Activated B cell treated with CpG ODN at 0.5 μM for 24 hours (primary cell): ENCODE measurements around the gene FMN1. TPM values are rescaled to one million over a fixed set of nuclear protein-coding genes. Genes with fewer than 3 reads are reported as not detected.

Experiments
- ATAC-seq: fragments of 200-7000 bp; cut with Tn5 transposase; one replicate; pipeline ENCODE4 v1.10.0; 2021; ENCODE audit warnings: low read depth, mild to moderate bottlenecking, moderate library complexity
- CTCF ChIA-PET: fragments of 350-600 bp; sonication (Branson Sonifier 250); formaldehyde crosslinking; loops from one replicate; lab custom pipeline; 2021; ENCODE audit warnings: antibody characterized with exemption; lab: Charles Lee
- POLR2A ChIA-PET: fragments of 350-600 bp; sonication (Branson Sonifier 250); formaldehyde crosslinking; loops from one replicate; lab custom pipeline; 2021; ENCODE audit warnings: antibody characterized with exemption; lab: Charles Lee
- DNase-seq: peaks from one replicate; pipeline ENCODE4 v3.0.0; 2022
- H3K27ac Mint-ChIP-seq: one replicate; pipeline ENCODE4 v1.8.0; 2020; ENCODE audit warnings: mixed read lengths
- H3K27me3 Mint-ChIP-seq: one replicate; pipeline ENCODE4 v1.8.0; 2021; ENCODE audit warnings: mixed read lengths
- H3K36me3 Mint-ChIP-seq: one replicate; pipeline ENCODE4 v1.8.0; 2021; ENCODE audit warnings: low read depth, mixed read lengths
- H3K4me1 Mint-ChIP-seq: one replicate; pipeline ENCODE4 v1.8.0; 2021; ENCODE audit warnings: mixed read lengths
- H3K4me3 Mint-ChIP-seq: one replicate; pipeline ENCODE4 v1.8.0; 2020; ENCODE audit warnings: mild to moderate bottlenecking, mixed read lengths
- H3K9me3 Mint-ChIP-seq: one replicate; pipeline ENCODE4 v1.8.0; 2020; ENCODE audit warnings: mixed read lengths
- intact Hi-C: fragments of 100-400 bp; cut with micrococcal nuclease; formaldehyde crosslinking; loops from one replicate; pipeline ENCODE4 v1.15.1; 2024
- total RNA-seq: library from RNA; stranded (reverse); gene quantifications from 2 replicates; pipeline ENCODE4 v1.2.3, GENCODE V29; 2022
- TF ChIP-seq, protein P1 (sequence below): fragments of 200-600 bp; IDR thresholded peaks from one replicate; pipeline ENCODE4 v1.8.0; 2022; ENCODE audit warnings: antibody characterized with exemption, mild to moderate bottlenecking

FMN1 gene
- total RNA-seq, 1 donor from 2014 or later, result 0.80 TPM

DNA sequence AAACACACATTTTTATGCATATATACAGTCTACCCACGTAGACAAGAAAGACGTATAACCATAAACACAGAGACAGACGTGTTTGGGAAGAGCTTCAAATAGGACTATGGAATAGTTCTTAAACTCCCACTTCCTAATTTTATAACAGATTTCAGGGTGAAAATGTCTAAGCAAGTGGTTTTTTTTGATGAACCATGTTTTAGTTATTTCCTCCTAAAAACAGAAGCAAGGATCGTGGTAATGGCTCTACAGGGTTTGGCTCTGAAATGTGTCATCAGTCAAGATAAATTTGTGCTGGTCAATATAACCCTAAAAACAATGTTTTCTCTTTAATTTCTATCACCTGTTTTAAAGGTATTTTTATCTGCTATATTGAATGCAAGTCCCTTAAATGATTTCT is 58.2 kb downstream of the FMN1 start:
- no peak overlapping the region for H3K27ac Mint-ChIP-seq
- TF ChIP-seq, protein P1, sequence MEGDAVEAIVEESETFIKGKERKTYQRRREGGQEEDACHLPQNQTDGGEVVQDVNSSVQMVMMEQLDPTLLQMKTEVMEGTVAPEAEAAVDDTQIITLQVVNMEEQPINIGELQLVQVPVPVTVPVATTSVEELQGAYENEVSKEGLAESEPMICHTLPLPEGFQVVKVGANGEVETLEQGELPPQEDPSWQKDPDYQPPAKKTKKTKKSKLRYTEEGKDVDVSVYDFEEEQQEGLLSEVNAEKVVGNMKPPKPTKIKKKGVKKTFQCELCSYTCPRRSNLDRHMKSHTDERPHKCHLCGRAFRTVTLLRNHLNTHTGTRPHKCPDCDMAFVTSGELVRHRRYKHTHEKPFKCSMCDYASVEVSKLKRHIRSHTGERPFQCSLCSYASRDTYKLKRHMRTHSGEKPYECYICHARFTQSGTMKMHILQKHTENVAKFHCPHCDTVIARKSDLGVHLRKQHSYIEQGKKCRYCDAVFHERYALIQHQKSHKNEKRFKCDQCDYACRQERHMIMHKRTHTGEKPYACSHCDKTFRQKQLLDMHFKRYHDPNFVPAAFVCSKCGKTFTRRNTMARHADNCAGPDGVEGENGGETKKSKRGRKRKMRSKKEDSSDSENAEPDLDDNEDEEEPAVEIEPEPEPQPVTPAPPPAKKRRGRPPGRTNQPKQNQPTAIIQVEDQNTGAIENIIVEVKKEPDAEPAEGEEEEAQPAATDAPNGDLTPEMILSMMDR, result no peak
- no peaks in the 10 kb centered on the region for H3K4me1 Mint-ChIP-seq
- DNase-seq (no peak), ATAC-seq (no peak)
- no peaks in the 10 kb centered on the region for H3K9me3 Mint-ChIP-seq
- ChIA-PET POLR2A (no interaction called here), CTCF (interaction anchor here (0.8 kb wide), 1 partner anchor 474 kb away, joined by 4 read pairs; no protein-coding TSS in a partner anchor)
- no peak overlapping the region for H3K4me3 Mint-ChIP-seq
- no peaks in the 10 kb centered on the region for H3K36me3 Mint-ChIP-seq
- intact Hi-C loops, result no loop called here
- peaks cover 10% of the 10 kb centered on the region for H3K27me3 Mint-ChIP-seq

DNA sequence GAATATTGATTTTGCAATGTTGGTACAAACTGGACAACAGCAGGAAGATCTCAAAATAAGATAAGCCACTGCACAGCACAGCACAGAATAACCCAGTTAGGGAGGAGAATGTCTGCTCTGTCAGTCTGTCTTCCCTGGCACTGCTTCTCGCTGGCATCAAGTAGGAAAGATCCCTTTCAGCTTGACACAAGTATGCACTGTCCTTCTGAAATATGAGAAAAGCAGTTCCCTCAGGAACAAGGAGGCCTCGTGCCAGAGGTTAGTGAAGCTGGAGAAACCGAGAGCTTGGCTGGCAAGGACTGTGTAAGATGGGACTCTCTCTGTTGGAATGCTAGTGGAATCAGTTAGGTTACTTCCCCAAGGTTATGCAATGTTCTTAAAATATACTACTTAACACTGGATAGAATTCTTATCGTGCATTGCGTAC is 59.1 kb downstream of the FMN1 start:
- H3K27me3 Mint-ChIP-seq, result peaks cover 11% of the 10 kb centered on the region
- no peaks in the 10 kb centered on the region for H3K4me1 Mint-ChIP-seq
- no peaks in the 10 kb centered on the region for H3K9me3 Mint-ChIP-seq
- TF ChIP-seq, protein P1, result no peak
- ATAC-seq, result no peak
- CTCF ChIA-PET, result interaction anchor here (0.8 to 1.6 kb wide), 2 partner anchors 473 kb away, joined by 4 to 5 read pairs; no protein-coding TSS in a partner anchor
- DNase-seq, result no peak
- POLR2A ChIA-PET, result no interaction called here
- H3K4me3 Mint-ChIP-seq, result no peak overlapping the region
- H3K36me3 Mint-ChIP-seq, result no peaks in the 10 kb centered on the region
- H3K27ac Mint-ChIP-seq, result no peak overlapping the region
- intact Hi-C loops, result no loop called here

DNA sequence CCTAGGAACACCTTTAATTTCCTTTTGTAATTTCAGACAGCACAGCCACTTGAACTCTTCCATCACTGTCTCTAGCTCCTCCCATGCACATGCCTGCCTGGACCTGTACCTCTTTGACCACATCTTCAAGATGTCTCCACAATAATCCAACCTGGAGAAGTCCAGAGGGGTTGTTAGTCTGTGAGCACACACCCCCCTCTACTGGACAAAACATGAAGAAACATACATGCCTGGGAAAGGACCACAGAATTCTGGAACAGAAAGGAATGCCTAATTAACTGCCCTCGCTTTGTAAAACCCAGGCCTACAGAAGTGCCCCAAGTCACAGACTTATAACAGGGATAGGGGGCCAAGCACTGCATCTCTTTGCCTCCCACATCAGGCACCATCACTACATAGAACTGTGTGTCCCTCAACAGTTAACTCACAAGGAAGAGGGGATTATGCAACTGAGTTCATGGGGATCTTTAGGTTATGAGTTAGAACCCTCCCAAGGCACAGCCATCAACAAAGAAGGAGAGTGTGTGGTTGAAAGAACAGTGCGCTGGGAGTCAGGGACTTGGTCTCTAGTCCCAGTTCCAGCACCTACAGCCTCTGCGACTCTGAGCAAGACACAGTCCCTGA is 61.7 kb downstream of the FMN1 start:
- no peaks in the 10 kb centered on the region for H3K36me3 Mint-ChIP-seq
- DNase-seq, result no peak
- TF ChIP-seq, protein P1, result no peak
- ChIA-PET POLR2A (no interaction called here), CTCF (interaction anchor here (1.8 kb wide), 1 partner anchor 470 kb away, joined by 11 read pairs; no protein-coding TSS in a partner anchor)
- no peak overlapping the region for H3K4me3 Mint-ChIP-seq
- no peaks in the 10 kb centered on the region for H3K4me1 Mint-ChIP-seq
- peaks cover 11% of the 10 kb centered on the region for H3K27me3 Mint-ChIP-seq
- H3K27ac Mint-ChIP-seq, result no peak overlapping the region
- ATAC-seq, result no peak
- intact Hi-C loops, result loop anchor here (2.0 kb wide), 1 partner anchor 110 kb away; no protein-coding TSS in a partner anchor
- peaks cover 1% of the 10 kb centered on the region for H3K9me3 Mint-ChIP-seq

DNA sequence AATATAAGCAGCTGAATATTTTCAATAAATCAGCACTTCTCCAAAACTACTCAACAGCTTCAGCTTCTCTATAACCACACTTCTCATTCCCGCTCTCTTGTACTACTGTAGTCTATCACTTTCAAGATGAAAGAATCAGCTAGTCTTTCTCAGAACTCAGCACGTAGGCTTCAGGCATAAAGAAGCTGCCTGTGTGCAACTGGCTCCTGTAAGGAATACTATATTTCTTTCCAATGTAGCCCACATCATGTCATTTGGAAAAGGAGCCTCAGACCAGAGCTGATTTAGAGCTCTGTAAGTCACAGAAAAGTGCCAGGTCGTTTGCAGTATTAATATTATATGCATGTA is 62.3 kb downstream of the FMN1 start:
- ChIA-PET POLR2A (no interaction called here), CTCF (interaction anchor here (1.8 kb wide), 1 partner anchor 470 kb away, joined by 11 read pairs; no protein-coding TSS in a partner anchor)
- Mint-ChIP-seq H3K27me3 (peaks cover 9% of the 10 kb centered on the region), H3K36me3 (no peaks in the 10 kb centered on the region), H3K27ac (no peak overlapping the region), H3K9me3 (peaks cover 3% of the 10 kb centered on the region), H3K4me3 (no peak overlapping the region), H3K4me1 (no peaks in the 10 kb centered on the region)
- no peak for ATAC-seq
- DNase-seq, result no peak
- TF ChIP-seq, protein P1, result no peak
- intact Hi-C loops, result loop anchor here (2.0 kb wide), 1 partner anchor 109 kb away; no protein-coding TSS in a partner anchor

DNA sequence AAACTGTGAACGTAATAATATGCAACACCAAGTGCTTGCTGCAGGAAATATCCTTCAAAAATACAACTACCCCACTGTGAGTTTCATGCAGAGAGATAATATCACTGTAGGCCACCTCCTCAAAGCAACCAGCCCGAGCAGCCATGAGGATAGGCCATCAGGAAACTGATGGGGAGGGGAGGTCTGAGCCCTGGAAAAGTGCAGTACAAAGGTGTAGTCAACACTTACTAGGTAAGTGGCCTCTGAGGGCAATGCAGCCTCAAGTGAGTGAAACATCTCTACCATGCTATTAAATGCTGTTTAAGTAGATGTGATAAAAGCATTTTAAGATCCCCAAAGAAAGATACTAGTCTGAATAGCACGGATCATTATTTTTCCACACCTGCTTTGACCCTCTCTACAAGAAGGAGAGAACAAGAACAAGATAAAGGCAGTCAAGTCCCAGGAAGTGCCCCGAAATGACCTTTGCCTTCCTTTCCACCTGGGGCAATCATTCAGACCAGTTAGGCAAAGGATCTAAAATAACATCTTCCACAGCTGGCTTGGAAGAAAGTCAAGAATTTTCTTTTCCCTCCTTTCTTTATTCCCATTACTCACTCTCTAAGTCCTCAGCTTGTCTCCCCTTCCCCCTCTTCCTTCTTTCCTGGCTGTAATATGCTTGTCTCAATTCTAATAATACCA is 62.8 kb downstream of the FMN1 start:
- Mint-ChIP-seq H3K4me1 (peaks cover 2% of the 10 kb centered on the region), H3K27ac (no peak overlapping the region), H3K9me3 (peaks cover 3% of the 10 kb centered on the region), H3K4me3 (no peak overlapping the region), H3K36me3 (no peaks in the 10 kb centered on the region), H3K27me3 (peaks cover 9% of the 10 kb centered on the region)
- ChIA-PET CTCF (interaction anchor here (0.7 to 1.8 kb wide), 2 partner anchors 46 to 469 kb away, joined by 3 to 11 read pairs; no protein-coding TSS in a partner anchor), POLR2A (no interaction called here)
- DNase-seq (no peak), ATAC-seq (no peak)
- intact Hi-C loops, result loop anchor here (2.0 kb wide), 1 partner anchor 109 kb away; no protein-coding TSS in a partner anchor
- TF ChIP-seq, protein P1, result no peak
